ENCODE measurements around the gene KDM4D. TPM values are rescaled to one million over a fixed set of nuclear protein-coding genes. Genes with fewer than 3 reads are reported as not detected.
"Not testable (repeated sequence)": the region's sequence is repeated elsewhere in the genome, so short reads cannot be mapped to it uniquely, and the experiment has no call there.

KDM4D gene
- 2.4 TPM for polyA plus RNA-seq (2013, experiment 1 of 2)
- 1.9 TPM for polyA plus RNA-seq (2013, experiment 2 of 2)

- no peaks in the 10 kb centered on the region for H3K4me1 ChIP-seq (ENCODE audit: control insufficient read depth, insufficient read depth, low read length, poor library complexity, severe bottlenecking)
- peak within 1 kb of the TSS; percentile 84 for H3K4me3 ChIP-seq (ENCODE audit: extremely low read depth, insufficient read depth, low read length, poor library complexity, severe bottlenecking)
- H3K36me3 ChIP-seq (ENCODE audit: control insufficient read depth, insufficient read depth, low read length) = peaks cover 33% of the 10 kb centered on the region
- H3K27ac ChIP-seq (ENCODE audit: low read depth, low read length, severe bottlenecking) = peak within 1 kb of the TSS; percentile 70
- H3K9me3 ChIP-seq (ENCODE audit: control insufficient read depth, low read length) = no peaks in the 10 kb centered on the region
- 0% methylated on average over 28 to 45 of the region's 66 CpGs for WGBS, 2 experiments (ENCODE audit: insufficient coverage in 2 of 2)
Observed at GRCh38 chr11:94973099-94973968, at the start of gene KDM4D, which contains the start of gene CWC15. Gene KDM4D (plus strand): TSS chr11:94973709. CDS start chr11:94997373, 23,664 bp downstream. Gene CWC15 (minus strand): TSS chr11:94973556. CDS start chr11:94972185, 1,371 bp downstream.

- peaks cover 8% of the 10 kb centered on the region for H3K9me3 ChIP-seq (ENCODE audit: control insufficient read depth, low read length)
- no peak overlapping the region for H3K4me3 ChIP-seq (ENCODE audit: extremely low read depth, insufficient read depth, low read length, poor library complexity, severe bottlenecking)
- no peak overlapping the region for H3K27ac ChIP-seq (ENCODE audit: low read depth, low read length, severe bottlenecking)
- H3K4me1 ChIP-seq (ENCODE audit: control insufficient read depth, insufficient read depth, low read length, poor library complexity, severe bottlenecking) = peaks cover 33% of the 10 kb centered on the region
- H3K36me3 ChIP-seq (ENCODE audit: control insufficient read depth, insufficient read depth, low read length) = no peaks in the 10 kb centered on the region
- 86 to 87% methylated on average over 3 to 4 of the region's 6 CpGs for WGBS, 2 experiments (ENCODE audit: insufficient coverage in 2 of 2)
Observed at GRCh38 chr11:94924171-94924572, 49.3 kb upstream of the KDM4D start.

- H3K9me3 ChIP-seq (ENCODE audit: control insufficient read depth, low read length) = peaks cover 8% of the 10 kb centered on the region
- no peak overlapping the region for H3K27ac ChIP-seq (ENCODE audit: low read depth, low read length, severe bottlenecking)
- H3K4me1 ChIP-seq (ENCODE audit: control insufficient read depth, insufficient read depth, low read length, poor library complexity, severe bottlenecking) = peaks cover 33% of the 10 kb centered on the region
- WGBS, 2 experiments (ENCODE audit: insufficient coverage in 2 of 2) = 90 to 97% methylated on average over 2 to 4 of the region's 5 CpGs
- H3K36me3 ChIP-seq (ENCODE audit: control insufficient read depth, insufficient read depth, low read length) = no peaks in the 10 kb centered on the region
- H3K4me3 ChIP-seq (ENCODE audit: extremely low read depth, insufficient read depth, low read length, poor library complexity, severe bottlenecking) = no peak overlapping the region
Observed at GRCh38 chr11:94924612-94925011, 48.9 kb upstream of the KDM4D start.

DNA sequence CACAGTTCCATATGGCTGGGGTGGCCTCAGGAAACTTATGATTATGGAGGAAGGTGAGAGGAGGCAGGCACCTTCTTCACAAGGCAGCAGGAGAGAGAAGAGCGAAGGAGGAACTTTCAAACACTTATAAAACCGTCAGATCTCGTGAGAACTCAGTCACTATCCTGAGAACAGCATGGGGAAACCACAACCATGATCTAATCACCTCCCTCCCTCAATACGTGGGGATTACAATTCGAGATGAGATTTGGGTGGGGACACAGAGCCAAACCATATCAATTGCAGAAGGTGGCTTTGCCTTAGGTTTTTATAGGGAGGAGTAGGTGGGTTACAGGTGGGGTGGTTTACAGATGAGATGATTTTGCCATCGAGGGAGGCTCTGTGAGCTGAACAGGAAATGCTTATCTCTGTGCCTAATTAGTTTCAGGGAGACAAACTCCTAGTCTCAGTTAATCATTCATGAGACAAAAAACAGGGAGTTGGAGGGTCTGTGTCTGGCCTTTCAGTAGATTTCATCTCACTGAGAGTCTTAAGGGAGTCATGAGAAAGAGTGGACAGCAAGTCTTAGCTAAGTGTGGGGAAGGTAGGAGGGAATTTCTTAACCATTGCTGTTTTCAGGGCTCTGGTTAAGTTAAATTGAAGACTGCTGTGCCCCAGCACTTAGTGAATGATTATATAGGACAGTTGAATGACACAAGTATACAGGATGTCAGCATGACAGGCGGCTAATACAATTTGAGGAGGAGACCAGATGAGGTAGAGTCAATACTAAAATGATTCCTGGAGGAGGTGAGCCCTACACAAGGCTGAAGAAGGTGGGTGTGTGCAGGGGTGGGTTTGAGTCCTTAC, 47.9 kb upstream of the KDM4D start:
- 50 to 93% methylated on average over 1 to 2 of the region's 7 CpGs for WGBS, 2 experiments (ENCODE audit: insufficient coverage in 2 of 2)
- Histone ChIP-seq H3K4me3 (ENCODE audit: extremely low read depth, insufficient read depth, low read length, poor library complexity, severe bottlenecking) (no peak overlapping the region), H3K27ac (ENCODE audit: low read depth, low read length, severe bottlenecking) (peak overlapping the region; percentile 86)

DNA sequence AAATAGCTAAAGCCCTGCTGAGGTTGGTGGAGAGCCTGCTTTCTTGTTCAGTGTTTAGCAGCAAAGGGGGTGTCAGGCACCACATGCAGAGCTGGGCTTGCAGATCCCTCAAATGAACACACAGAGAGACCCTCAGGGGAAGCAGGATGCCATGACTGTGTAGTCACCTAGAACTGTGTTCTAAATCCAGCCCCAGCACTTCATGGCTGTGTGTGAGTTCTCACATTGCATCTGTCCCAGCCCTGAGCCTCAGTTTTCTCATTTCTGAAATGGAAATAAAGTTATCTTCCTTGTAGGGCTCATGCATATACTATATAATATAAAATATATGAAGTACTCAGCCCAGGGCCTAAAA, 47.3 kb upstream of the KDM4D start:
- H3K27ac ChIP-seq (ENCODE audit: low read depth, low read length, severe bottlenecking) = peak overlapping the region; percentile 86
- H3K9me3 ChIP-seq (ENCODE audit: control insufficient read depth, low read length) = peaks cover 8% of the 10 kb centered on the region

More for the DNA sequence above, 47.9 kb upstream of the KDM4D start:
- Histone ChIP-seq H3K9me3 (ENCODE audit: control insufficient read depth, low read length) (peaks cover 8% of the 10 kb centered on the region), H3K4me1 (ENCODE audit: control insufficient read depth, insufficient read depth, low read length, poor library complexity, severe bottlenecking) (peaks cover 33% of the 10 kb centered on the region), H3K36me3 (ENCODE audit: control insufficient read depth, insufficient read depth, low read length) (no peaks in the 10 kb centered on the region)

GRCh38 chr11:94926698-94927237, 46.7 kb upstream of the KDM4D start:
- peak overlapping the region; percentile 86 for H3K27ac ChIP-seq (ENCODE audit: low read depth, low read length, severe bottlenecking)
- H3K4me1 ChIP-seq (ENCODE audit: control insufficient read depth, insufficient read depth, low read length, poor library complexity, severe bottlenecking) = peaks cover 33% of the 10 kb centered on the region
- peaks cover 8% of the 10 kb centered on the region for H3K9me3 ChIP-seq (ENCODE audit: control insufficient read depth, low read length)
- 59 to 89% methylated on average over 3 of the region's 6 CpGs for WGBS, 2 experiments (ENCODE audit: insufficient coverage in 2 of 2)
- H3K36me3 ChIP-seq (ENCODE audit: control insufficient read depth, insufficient read depth, low read length) = no peaks in the 10 kb centered on the region
- no peak overlapping the region for H3K4me3 ChIP-seq (ENCODE audit: extremely low read depth, insufficient read depth, low read length, poor library complexity, severe bottlenecking)

More for the DNA sequence above, 47.3 kb upstream of the KDM4D start:
- H3K36me3 ChIP-seq (ENCODE audit: control insufficient read depth, insufficient read depth, low read length) = no peaks in the 10 kb centered on the region
- H3K4me1 ChIP-seq (ENCODE audit: control insufficient read depth, insufficient read depth, low read length, poor library complexity, severe bottlenecking) = peaks cover 33% of the 10 kb centered on the region
- H3K4me3 ChIP-seq (ENCODE audit: extremely low read depth, insufficient read depth, low read length, poor library complexity, severe bottlenecking) = no peak overlapping the region

DNA sequence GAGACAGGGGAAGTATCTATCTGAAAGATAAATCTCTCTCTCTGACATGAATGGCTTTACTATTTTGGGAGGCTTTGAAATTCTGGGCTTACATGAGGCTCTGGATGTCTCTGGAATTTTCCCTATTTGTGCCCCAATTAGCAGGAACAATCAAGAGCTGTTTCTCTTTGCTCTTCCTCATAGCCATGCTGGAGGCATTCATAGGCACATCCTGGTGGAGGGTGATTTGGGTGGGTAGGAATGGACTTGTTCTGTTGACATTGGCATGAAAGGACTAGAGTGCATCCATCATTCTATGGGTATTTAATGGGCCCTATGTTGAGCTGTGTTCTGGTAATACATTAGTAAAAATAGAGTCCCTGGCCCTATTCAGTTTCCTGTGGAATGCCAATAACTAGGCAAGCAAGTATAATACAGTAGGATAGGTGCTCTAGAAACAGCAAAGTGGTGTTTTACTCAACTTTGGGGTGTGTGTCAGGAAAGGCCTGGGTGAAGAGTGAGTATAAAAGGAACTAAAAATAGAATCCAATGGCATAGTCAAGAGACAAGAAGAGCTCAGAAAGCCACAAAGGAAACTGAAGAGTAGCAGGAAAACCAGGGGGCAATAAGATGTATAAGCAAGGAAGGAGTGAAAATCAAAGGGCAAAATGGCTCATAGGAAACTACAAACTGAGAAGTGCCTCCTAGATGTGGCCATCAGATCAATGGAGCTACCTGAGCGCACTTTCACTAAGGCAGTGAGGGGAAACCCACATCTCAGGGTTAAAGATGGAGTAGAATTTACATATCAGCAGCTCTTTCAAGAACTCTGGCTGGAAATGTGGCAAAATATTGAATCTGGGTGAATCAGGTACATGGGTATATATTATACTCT, 45.2 kb upstream of the KDM4D start:
- H3K27ac ChIP-seq (ENCODE audit: low read depth, low read length, severe bottlenecking) = peak overlapping the region; percentile 86
- H3K9me3 ChIP-seq (ENCODE audit: control insufficient read depth, low read length) = peaks cover 8% of the 10 kb centered on the region
- no peak overlapping the region for H3K4me3 ChIP-seq (ENCODE audit: extremely low read depth, insufficient read depth, low read length, poor library complexity, severe bottlenecking)
- peaks cover 41% of the 10 kb centered on the region for H3K4me1 ChIP-seq (ENCODE audit: control insufficient read depth, insufficient read depth, low read length, poor library complexity, severe bottlenecking)
- 100% methylated on average over 1 of the region's 1 CpG for WGBS, 2 experiments (ENCODE audit: insufficient coverage in 2 of 2)
- no peaks in the 10 kb centered on the region for H3K36me3 ChIP-seq (ENCODE audit: control insufficient read depth, insufficient read depth, low read length)

- H3K27ac ChIP-seq (ENCODE audit: low read depth, low read length, severe bottlenecking); H3K4me3 ChIP-seq (ENCODE audit: extremely low read depth, insufficient read depth, low read length, poor library complexity, severe bottlenecking): not testable (repeated sequence)
Observed at GRCh38 chr11:94932072-94932471, 41.4 kb upstream of the KDM4D start.

DNA sequence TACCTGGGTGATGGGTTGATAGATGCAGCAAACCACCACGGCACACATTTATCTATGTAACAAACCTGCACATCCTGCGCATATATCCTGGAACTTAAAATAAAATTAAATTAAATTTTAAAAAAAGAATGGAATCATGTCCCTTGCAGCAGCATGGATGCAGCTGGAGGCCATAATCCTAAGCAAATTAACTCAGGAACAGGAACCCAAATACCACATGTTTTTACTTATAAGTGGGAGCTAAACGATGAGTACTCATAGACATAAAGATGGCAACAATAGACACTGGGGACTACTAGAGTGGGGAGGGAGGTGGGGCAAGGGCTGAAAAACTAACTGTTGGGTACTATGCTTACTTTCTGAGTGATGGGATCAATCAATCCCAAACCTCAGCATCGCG, 41.0 kb upstream of the KDM4D start:
- Histone ChIP-seq H3K4me1 (ENCODE audit: control insufficient read depth, insufficient read depth, low read length, poor library complexity, severe bottlenecking) (peaks cover 44% of the 10 kb centered on the region), H3K27ac (ENCODE audit: low read depth, low read length, severe bottlenecking) (no peak overlapping the region), H3K36me3 (ENCODE audit: control insufficient read depth, insufficient read depth, low read length) (no peaks in the 10 kb centered on the region), H3K4me3 (ENCODE audit: extremely low read depth, insufficient read depth, low read length, poor library complexity, severe bottlenecking) (no peak overlapping the region), H3K9me3 (ENCODE audit: control insufficient read depth, low read length) (no peaks in the 10 kb centered on the region)
- 100% methylated on average over 1 of the region's 5 CpGs; no CpG with 5 or more reads in 1 of the 2 experiments for WGBS, 2 experiments (ENCODE audit: insufficient coverage in 2 of 2)

More at GRCh38 chr11:94932072-94932471, 41.4 kb upstream of the KDM4D start:
- not testable (repeated sequence) for H3K36me3 ChIP-seq (ENCODE audit: control insufficient read depth, insufficient read depth, low read length); H3K9me3 ChIP-seq (ENCODE audit: control insufficient read depth, low read length)
- peaks cover 47% of the 10 kb centered on the region for H3K4me1 ChIP-seq (ENCODE audit: control insufficient read depth, insufficient read depth, low read length, poor library complexity, severe bottlenecking)
